Activated CD4-positive, alpha-beta T cell treated with anti-CD3 and anti-CD28 coated beads, Interleukin-2, Interleukin-4, amounts not matched to agents 100 ng/mL and 50 ng/mL, durations not matched to agents 16 hours and 8 hours (primary cell): ENCODE data around the gene DYNC2H1.
"Not testable (repeated sequence)": the region's sequence is repeated elsewhere in the genome, so short reads cannot be mapped to it uniquely, and the experiment has no call there.

ENCODE experiments used
- DNase-seq: peaks from one replicate; pipeline ENCODE4 v3.0.0-alpha.2; 2020; ENCODE audit warnings: low spot score

Gene DYNC2H1

GRCh38 chr11:103368145-103368544 lies 258.9 kb downstream of the DYNC2H1 start:
- DNase-seq: no peak

DNA sequence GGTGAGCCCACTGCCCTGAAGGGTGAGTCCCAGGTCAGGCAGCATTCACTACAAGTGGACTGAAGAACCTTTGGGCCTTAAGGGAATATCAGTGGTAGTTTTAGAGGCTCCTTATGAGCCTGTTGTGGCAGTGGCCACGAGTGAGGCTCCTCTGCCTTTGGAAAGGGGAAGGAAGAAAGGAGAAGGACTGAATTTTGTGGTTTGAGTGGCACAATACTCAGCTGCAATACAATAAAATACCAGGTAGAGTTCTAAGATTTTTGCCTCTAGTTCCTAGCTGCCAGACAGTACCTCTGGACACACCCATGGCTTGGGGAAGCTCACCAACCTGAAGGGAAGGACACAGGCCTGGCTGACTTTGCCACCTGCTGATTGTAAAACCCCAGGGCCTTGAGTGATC lies 260.9 kb downstream of the DYNC2H1 start:
- no peak for DNase-seq

GRCh38 chr11:103372906-103373305 lies 263.7 kb downstream of the DYNC2H1 start:
- DNase-seq: no peak

DNA sequence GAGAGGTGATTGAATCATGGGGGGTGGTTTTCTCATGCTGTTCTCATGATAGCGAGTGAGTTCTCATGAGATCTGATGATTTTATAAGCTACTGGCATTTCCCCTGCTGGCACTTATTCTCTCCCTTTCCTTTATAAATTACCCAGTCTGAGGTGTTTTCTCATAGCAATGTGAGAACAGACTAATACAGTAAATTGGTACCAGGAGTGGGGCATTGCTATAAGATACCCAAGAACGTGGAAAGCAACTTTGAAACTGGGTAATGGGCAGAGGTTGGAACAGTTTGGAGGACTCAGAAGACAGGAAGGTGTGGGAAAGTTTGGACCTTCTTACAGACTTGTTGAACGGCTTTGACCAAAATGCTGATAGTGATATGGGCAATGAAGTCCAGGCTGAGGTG lies 265.0 kb downstream of the DYNC2H1 start:
- DNase-seq: not testable (repeated sequence)

DNA sequence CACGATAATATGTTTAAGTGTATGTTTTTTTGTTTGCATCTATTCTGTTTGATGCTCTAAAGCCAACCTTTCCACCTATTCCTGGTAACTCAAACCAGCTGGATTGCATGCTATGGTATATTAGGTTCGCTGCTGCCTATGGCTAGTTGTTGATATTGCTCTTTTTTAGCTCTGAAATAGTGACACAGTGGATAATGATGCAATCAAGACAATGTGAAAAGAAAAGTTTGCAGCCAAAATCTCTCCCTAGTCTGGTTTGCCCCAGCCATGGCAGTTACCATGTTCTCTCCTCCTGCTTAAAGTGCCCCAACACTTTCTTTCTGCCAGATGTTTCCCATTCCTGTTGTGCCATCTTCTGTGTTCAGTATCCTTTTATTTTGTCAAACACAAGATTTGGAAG lies 269.7 kb downstream of the DYNC2H1 start:
- no peak for DNase-seq

DNA sequence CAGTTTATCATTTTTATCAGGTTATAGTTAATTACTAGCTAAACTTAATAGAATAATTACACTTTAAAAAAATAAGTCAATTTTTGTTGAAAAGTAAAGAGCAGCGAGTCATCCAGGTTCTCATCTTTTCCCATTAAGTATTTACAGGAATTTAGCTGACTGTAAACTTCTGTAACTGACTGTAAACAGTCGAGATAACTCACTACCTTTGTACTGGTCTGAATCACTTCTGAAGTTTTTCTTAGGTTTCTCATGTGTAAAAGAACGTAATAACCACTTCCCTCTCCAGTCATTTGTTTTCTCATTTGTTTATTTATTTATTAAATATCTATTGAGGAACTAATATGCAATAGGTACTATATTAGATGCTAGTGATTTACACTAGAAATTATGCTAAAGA lies 270.8 kb downstream of the DYNC2H1 start:
- no peak for DNase-seq

DNA sequence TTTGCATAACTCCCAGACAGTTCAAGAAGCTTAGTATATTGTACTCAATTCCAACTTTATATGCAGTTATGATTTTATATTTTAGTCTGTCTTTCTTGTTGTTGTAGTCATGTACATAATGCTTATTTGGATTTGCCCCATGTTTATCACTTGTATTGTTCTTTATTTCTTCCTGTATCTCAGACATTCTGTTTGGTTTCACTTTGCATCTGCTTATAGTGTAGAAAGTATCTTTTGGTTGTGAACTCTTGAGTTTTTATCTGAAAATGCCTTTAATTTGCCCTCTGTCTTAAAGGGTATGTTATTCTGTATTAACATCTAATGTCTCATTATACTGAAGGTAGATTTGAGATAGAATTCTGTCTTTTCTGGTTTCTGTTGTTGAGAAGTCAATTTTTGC lies 275.4 kb downstream of the DYNC2H1 start:
- DNase-seq: no peak

DNA sequence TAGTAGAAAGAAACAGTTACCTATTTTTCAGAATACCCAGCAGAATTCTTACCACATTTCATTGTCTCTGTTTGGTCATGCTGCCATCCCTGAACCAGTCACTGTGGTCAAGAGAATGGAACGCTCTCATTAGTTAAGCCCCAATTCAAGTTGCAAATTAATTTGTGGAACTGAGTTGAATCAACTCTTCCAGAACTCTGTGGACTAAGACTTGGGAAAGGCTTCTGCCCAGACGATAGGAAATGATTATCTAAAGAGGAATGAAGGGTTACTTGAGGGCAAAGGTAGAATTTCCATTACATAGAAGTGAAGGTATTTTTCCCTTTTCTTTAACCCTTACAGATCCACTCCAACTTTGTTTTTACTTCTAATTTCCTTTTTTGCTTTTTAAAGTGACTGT lies 286.4 kb downstream of the DYNC2H1 start:
- DNase-seq: no peak

- DNase-seq: no peak
Observed at GRCh38 chr11:103396237-103396636, 287.0 kb downstream of the DYNC2H1 start.

- DNase-seq: no peak
Observed at GRCh38 chr11:103397369-103397768, 288.1 kb downstream of the DYNC2H1 start.

DNA sequence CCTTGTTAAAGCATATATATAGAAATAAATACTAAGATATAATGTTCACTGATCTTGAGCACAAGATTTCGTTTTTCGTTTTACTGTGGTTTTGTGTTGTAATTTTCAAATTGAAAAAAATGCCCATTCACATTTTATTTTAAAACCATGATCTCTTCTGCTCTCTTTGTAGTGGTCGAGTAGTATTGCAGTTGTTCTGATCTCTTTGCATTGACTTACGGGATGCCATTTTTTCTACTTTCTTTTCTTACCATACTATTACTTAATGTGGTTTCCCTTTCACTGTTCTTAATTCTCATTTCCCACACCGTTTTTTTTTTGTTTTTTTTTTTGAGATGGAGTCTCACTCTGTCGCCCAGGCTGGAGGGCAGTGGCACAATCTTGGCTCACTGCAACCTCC lies 289.6 kb downstream of the DYNC2H1 start:
- no peak for DNase-seq

DNA sequence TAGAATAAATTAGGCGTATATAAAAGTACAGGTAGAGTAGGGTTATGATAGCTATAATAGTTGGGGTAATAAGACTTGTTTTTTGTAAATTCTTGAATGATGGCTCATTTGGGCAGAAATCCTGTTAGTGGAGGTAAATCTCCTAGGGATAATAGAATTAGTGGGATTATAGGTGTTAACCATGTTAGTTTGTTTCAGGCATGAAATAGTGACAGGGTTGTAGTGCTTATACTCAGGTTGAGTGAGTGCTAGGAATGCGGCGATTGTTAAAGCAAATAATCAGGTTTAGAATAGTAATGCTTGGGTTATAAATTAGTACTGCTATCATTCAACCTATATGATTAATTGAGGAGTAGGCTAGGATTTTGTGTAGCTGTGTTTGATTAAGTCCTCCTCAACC lies 297.1 kb downstream of the DYNC2H1 start:
- no peak for DNase-seq

DNA sequence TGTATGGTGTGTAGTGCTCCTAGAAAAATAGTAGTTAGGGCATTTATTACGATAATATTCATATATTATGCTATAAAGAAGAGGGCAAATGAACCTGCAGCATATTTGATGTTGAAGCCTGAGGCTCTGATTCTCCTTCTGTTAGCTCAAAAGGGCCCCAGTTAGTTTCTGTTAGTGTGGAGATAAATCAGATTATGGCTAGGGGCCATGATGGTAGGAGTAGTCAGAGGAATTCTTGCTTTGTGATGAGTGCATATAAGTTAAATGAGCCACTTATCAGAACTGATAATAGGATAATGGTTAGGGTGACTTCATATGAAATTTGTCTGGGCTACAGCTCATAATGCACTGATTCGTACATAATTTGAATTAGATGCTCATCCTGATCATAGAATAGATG lies 298.4 kb downstream of the DYNC2H1 start:
- no peak for DNase-seq

- DNase-seq: no peak
Observed at GRCh38 chr11:103413266-103413888, 304.2 kb downstream of the DYNC2H1 start.

GRCh38 chr11:103418014-103418413 lies 308.8 kb downstream of the DYNC2H1 start:
- DNase-seq: no peak

- peak; percentile 1 for DNase-seq
Observed at GRCh38 chr11:103420593-103420992, 311.4 kb downstream of the DYNC2H1 start.

GRCh38 chr11:103433386-103434072 lies 324.3 kb downstream of the DYNC2H1 start:
- no peak for DNase-seq

GRCh38 chr11:103434073-103434411 lies 324.8 kb downstream of the DYNC2H1 start:
- no peak for DNase-seq

- no peak for DNase-seq
Observed at GRCh38 chr11:103436131-103436770, 327.0 kb downstream of the DYNC2H1 start.

DNA sequence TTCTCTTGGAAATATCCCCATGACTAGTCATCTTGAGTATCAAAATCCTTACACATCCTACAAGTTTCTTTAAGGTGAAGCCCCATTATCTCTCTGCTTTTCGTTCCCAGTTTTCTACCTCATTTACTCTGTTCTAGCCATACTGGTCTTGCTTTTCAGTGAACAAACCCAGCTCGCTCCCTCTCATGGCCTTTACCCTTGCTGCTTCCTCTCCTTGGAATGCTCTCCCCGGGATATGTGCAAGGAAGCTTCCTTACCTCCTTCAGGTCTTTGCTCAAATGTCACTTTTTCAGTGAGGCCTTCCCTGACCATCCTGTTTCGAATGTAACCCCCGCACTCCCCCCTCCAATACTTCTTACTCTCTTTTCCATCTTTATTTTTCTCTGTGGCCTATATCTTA lies 331.8 kb downstream of the DYNC2H1 start:
- no peak for DNase-seq

DNA sequence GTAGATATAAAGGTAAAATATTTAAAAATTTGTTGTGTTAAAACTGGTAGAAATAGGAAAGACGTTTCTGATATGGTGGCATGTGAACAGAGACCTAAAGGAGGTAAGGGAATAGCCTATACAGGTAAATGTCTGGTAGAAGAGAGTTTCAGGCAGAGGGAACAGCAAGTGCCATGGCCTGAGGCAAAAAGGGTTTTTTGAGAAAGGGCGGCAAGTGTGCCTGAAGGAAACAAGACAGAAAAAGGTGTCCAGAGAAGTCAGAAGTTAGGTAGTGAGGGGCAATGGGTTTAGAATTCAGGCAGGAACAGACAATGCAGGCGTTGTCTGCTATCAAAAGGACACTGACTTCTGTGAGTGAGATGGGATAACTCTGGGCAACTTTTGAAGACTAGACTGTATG lies 339.7 kb downstream of the DYNC2H1 start:
- DNase-seq: no peak

- DNase-seq: no peak
Observed at GRCh38 chr11:103450241-103450640, 341.0 kb downstream of the DYNC2H1 start.

DNA sequence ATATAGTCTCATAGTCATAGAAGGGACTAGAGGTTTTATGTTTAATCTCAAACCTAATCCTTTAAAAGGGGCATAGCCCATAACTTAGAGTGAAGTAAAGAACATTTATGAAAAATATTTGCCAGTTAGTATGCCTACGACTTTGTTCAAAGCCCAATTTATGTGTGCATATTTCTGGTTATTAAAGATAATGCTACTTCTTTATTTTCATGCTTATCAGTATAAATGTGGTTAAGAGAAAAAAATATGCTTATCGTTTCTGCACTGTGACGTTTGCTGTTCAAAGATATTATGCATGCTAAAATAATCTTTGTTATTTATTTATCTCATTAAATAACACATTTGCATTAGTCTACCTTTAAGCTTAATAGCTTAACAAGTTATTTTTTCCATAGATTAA lies 343.9 kb downstream of the DYNC2H1 start:
- DNase-seq: no peak
